Mesendoderm (in vitro differentiated cells): ENCODE measurements around the gene COL25A1.
A peak's percentile ranks its signal among the peaks of the same experiment; 100 is the strongest.
"Not testable (repeated sequence)": the region's sequence is repeated elsewhere in the genome, so short reads cannot be mapped to it uniquely, and the experiment has no call there.

Experiments used
- DNase-seq: peaks from one replicate; pipeline ENCODE4 v3.0.0; 2013
- H2AK5ac ChIP-seq: 2 replicates; pipeline ENCODE4 v1.6.1; 2013; ENCODE audit warnings: low read length, inconsistent platforms
- H2BK120ac ChIP-seq: 2 replicates; pipeline ENCODE4 v1.6.1; 2013; ENCODE audit warnings: low read depth, mild to moderate bottlenecking, low read length, moderate library complexity, mixed read lengths
- H2BK15ac ChIP-seq: replicated peaks from 2 replicates; pipeline ENCODE4 v1.6.1; 2013; ENCODE audit warnings: low read depth, mild to moderate bottlenecking, moderate library complexity
- H2BK5ac ChIP-seq: 2 replicates; pipeline ENCODE4 v1.6.1; 2013; ENCODE audit warnings: low read length, inconsistent platforms
- H3K18ac ChIP-seq: 2 replicates; pipeline ENCODE4 v1.6.1; 2013; ENCODE audit warnings: mild to moderate bottlenecking, low read length, mixed read lengths
- H3K23ac ChIP-seq: one replicate; pipeline ENCODE4 v1.6.1; 2013; ENCODE audit warnings: low read length
- H3K27ac ChIP-seq: 2 replicates; pipeline ENCODE4 v1.5.1; 2013; ENCODE audit warnings: low read depth, mild to moderate bottlenecking, inconsistent platforms, low read length, moderate library complexity
- H3K27me3 ChIP-seq: 2 replicates; pipeline ENCODE4 v1.6.1; 2013; ENCODE audit warnings: low read length, control low read depth, mild to moderate bottlenecking, inconsistent platforms; ENCODE audit not compliant: insufficient read depth, poor library complexity
- H3K36me3 ChIP-seq: 2 replicates; pipeline ENCODE4 v1.6.1; 2013; ENCODE audit warnings: low read length, inconsistent platforms; ENCODE audit not compliant: control insufficient read depth, insufficient read depth
- H3K4ac ChIP-seq: one replicate; pipeline ENCODE4 v1.6.1; 2013; ENCODE audit warnings: low read depth, mild to moderate bottlenecking, low read length, moderate library complexity
- H3K4me1 ChIP-seq: 2 replicates; pipeline ENCODE4 v1.6.1; 2013; ENCODE audit warnings: low read depth, low read length, inconsistent platforms; ENCODE audit not compliant: control insufficient read depth
- H3K4me2 ChIP-seq: 2 replicates; pipeline ENCODE4 v1.6.1; 2013; ENCODE audit warnings: low read length
- H3K4me3 ChIP-seq: 2 replicates; pipeline ENCODE4 v1.5.1; 2013; ENCODE audit warnings: mild to moderate bottlenecking, low read length
- H3K56ac ChIP-seq: one replicate; pipeline ENCODE4 v1.6.1; 2013; ENCODE audit warnings: low read length
- H3K79me1 ChIP-seq: 2 replicates; pipeline ENCODE4 v1.6.1; 2013; ENCODE audit warnings: low read length, inconsistent platforms
- H3K79me2 ChIP-seq: 2 replicates; pipeline ENCODE4 v1.6.1; 2013; ENCODE audit warnings: mild to moderate bottlenecking, low read length; ENCODE audit not compliant: control insufficient read depth, insufficient read depth
- H3K9ac ChIP-seq: 2 replicates; pipeline ENCODE4 v1.6.1; 2013; ENCODE audit warnings: low read length, inconsistent platforms
- H4K5ac ChIP-seq: one replicate; pipeline ENCODE4 v1.6.1; 2013; ENCODE audit warnings: low read length
- H4K8ac ChIP-seq: one replicate; pipeline ENCODE4 v1.6.1; 2013; ENCODE audit warnings: low read depth, mild to moderate bottlenecking, control low read depth, low read length, moderate library complexity
- WGBS: extraction: QIAGEN DNeasy Blood & Tissue Kit; methylation state at CpG from one replicate; pipeline ENCODE4 v1.1.7; 2013; ENCODE audit warnings: low lambda C conversion rate, missing lambda C conversion rate; ENCODE audit not compliant: insufficient coverage; ENCODE audit errors: extremely low coverage; 5-methylcytosine and 5-hydroxymethylcytosine counted together

COL25A1 gene

GRCh38 chr4:108941904-108942430 is 360.5 kb downstream of the COL25A1 start:
- Histone ChIP-seq H3K4me2 (no peak overlapping the region), H3K4ac (no peak overlapping the region), H4K5ac (no peak overlapping the region), H2AK5ac (no peak overlapping the region), H3K18ac (no peak overlapping the region), H3K23ac (no peak overlapping the region), H3K4me3 (no peak overlapping the region), H3K79me2 (no peaks in the 10 kb centered on the region), H3K56ac (no peak overlapping the region), H2BK5ac (no peak overlapping the region), H3K79me1 (no peaks in the 10 kb centered on the region), H3K27ac (no peak overlapping the region), H3K9ac (no peak overlapping the region), H3K4me1 (no peaks in the 10 kb centered on the region), H4K8ac (no peak overlapping the region), H3K27me3 (no peaks in the 10 kb centered on the region), H2BK120ac (no peak overlapping the region), H3K36me3 (no peaks in the 10 kb centered on the region), H2BK15ac (no peak overlapping the region)
- no CpG with 5 or more reads among the region's 7 CpGs for WGBS
- DNase-seq = no peak

- Histone ChIP-seq H3K18ac (no peak overlapping the region), H2BK5ac (no peak overlapping the region), H3K79me2 (no peaks in the 10 kb centered on the region), H2AK5ac (no peak overlapping the region), H3K27me3 (no peaks in the 10 kb centered on the region), H3K79me1 (no peaks in the 10 kb centered on the region), H3K56ac (no peak overlapping the region), H3K4me3 (no peak overlapping the region), H2BK15ac (no peak overlapping the region), H4K5ac (no peak overlapping the region), H2BK120ac (no peak overlapping the region), H3K4me1 (no peaks in the 10 kb centered on the region), H3K9ac (no peak overlapping the region), H3K4ac (no peak overlapping the region), H3K36me3 (no peaks in the 10 kb centered on the region), H3K23ac (no peak overlapping the region), H3K27ac (no peak overlapping the region), H4K8ac (no peak overlapping the region), H3K4me2 (no peak overlapping the region)
- peak; percentile 11 for DNase-seq
- WGBS = no CpG with 5 or more reads among the region's 1 CpG
Observed at GRCh38 chr4:108940634-108941033, 361.8 kb downstream of the COL25A1 start.

GRCh38 chr4:108940149-108940548 is 362.3 kb downstream of the COL25A1 start:
- no peaks in the 10 kb centered on the region for H3K36me3 ChIP-seq
- H2BK15ac ChIP-seq = no peak overlapping the region
- no peak overlapping the region for H3K23ac ChIP-seq
- no peaks in the 10 kb centered on the region for H3K79me2 ChIP-seq
- no peaks in the 10 kb centered on the region for H3K4me1 ChIP-seq
- H2BK5ac ChIP-seq = no peak overlapping the region
- no peak overlapping the region for H3K4me2 ChIP-seq
- no peaks in the 10 kb centered on the region for H3K79me1 ChIP-seq
- WGBS = no CpG with 5 or more reads among the region's 5 CpGs
- H2BK120ac ChIP-seq = no peak overlapping the region
- H3K56ac ChIP-seq = no peak overlapping the region
- H4K5ac ChIP-seq = no peak overlapping the region
- H3K27me3 ChIP-seq = no peaks in the 10 kb centered on the region
- no peak overlapping the region for H3K4ac ChIP-seq
- no peak overlapping the region for H3K27ac ChIP-seq
- no peak overlapping the region for H3K9ac ChIP-seq
- no peak overlapping the region for H2AK5ac ChIP-seq
- no peak overlapping the region for H3K4me3 ChIP-seq
- peak; percentile 34 for DNase-seq
- no peak overlapping the region for H3K18ac ChIP-seq
- H4K8ac ChIP-seq = no peak overlapping the region

- H3K4ac ChIP-seq = no peak overlapping the region
- H2BK5ac ChIP-seq = no peak overlapping the region
- no peak overlapping the region for H3K9ac ChIP-seq
- no peak overlapping the region for H4K8ac ChIP-seq
- no CpG with 5 or more reads among the region's 5 CpGs for WGBS
- no peak overlapping the region for H3K27ac ChIP-seq
- H3K79me1 ChIP-seq = no peaks in the 10 kb centered on the region
- H3K4me2 ChIP-seq = no peak overlapping the region
- no peak overlapping the region for H2BK120ac ChIP-seq
- H3K56ac ChIP-seq = no peak overlapping the region
- no peak overlapping the region for H3K18ac ChIP-seq
- no peak overlapping the region for H2AK5ac ChIP-seq
- no peaks in the 10 kb centered on the region for H3K4me1 ChIP-seq
- H3K23ac ChIP-seq = no peak overlapping the region
- no peaks in the 10 kb centered on the region for H3K79me2 ChIP-seq
- no peaks in the 10 kb centered on the region for H3K36me3 ChIP-seq
- H3K4me3 ChIP-seq = no peak overlapping the region
- no peaks in the 10 kb centered on the region for H3K27me3 ChIP-seq
- no peak overlapping the region for H4K5ac ChIP-seq
- H2BK15ac ChIP-seq = no peak overlapping the region
- no peak for DNase-seq
Observed at GRCh38 chr4:108937066-108937465, 365.4 kb downstream of the COL25A1 start.

GRCh38 chr4:108933925-108934324 is 368.5 kb downstream of the COL25A1 start:
- H2BK120ac ChIP-seq = not testable (repeated sequence)
- no CpG with 5 or more reads among the region's 5 CpGs for WGBS

GRCh38 chr4:108933046-108933445 is 369.4 kb downstream of the COL25A1 start:
- Histone ChIP-seq H3K79me2 (no peaks in the 10 kb centered on the region), H3K4me2 (no peak overlapping the region), H2AK5ac (no peak overlapping the region), H3K4me3 (no peak overlapping the region), H3K27me3 (no peaks in the 10 kb centered on the region), H3K9ac (no peak overlapping the region), H3K79me1 (no peaks in the 10 kb centered on the region), H3K4me1 (peaks cover 1% of the 10 kb centered on the region), H3K56ac (no peak overlapping the region), H4K5ac (no peak overlapping the region), H2BK120ac (no peak overlapping the region), H2BK5ac (no peak overlapping the region), H3K4ac (no peak overlapping the region), H4K8ac (no peak overlapping the region), H2BK15ac (no peak overlapping the region), H3K27ac (no peak overlapping the region), H3K18ac (no peak overlapping the region), H3K23ac (no peak overlapping the region), H3K36me3 (no peaks in the 10 kb centered on the region)
- DNase-seq = no peak
- WGBS = 100% methylated on average over 1 of the region's 3 CpGs

More at GRCh38 chr4:108933925-108934324, 368.5 kb downstream of the COL25A1 start:
- H3K4ac ChIP-seq, H3K27me3 ChIP-seq, H3K79me1 ChIP-seq, H2BK15ac ChIP-seq, H4K8ac ChIP-seq, H3K36me3 ChIP-seq, H2BK5ac ChIP-seq, H3K79me2 ChIP-seq, H3K18ac ChIP-seq, DNase-seq, H2AK5ac ChIP-seq, H3K56ac ChIP-seq, H4K5ac ChIP-seq, H3K4me3 ChIP-seq, H3K27ac ChIP-seq, H3K4me2 ChIP-seq, H3K4me1 ChIP-seq, H3K9ac ChIP-seq, H3K23ac ChIP-seq: not testable (repeated sequence)
